GM19238 (cell line): Measurements from ENCODE around the gene COL3A1.

ENCODE experiments used
- DNase-seq: peaks from one replicate; pipeline ENCODE4 v3.0.0; 2011; ENCODE audit warnings: low spot score; ENCODE audit not compliant: insufficient read length

Gene COL3A1

GRCh38 chr2:189015359-189015758 is 41.2 kb downstream of the COL3A1 start:
- DNase-seq = no peak

GRCh38 chr2:189016311-189016861 is 42.2 kb downstream of the COL3A1 start:
- no peak for DNase-seq

DNA sequence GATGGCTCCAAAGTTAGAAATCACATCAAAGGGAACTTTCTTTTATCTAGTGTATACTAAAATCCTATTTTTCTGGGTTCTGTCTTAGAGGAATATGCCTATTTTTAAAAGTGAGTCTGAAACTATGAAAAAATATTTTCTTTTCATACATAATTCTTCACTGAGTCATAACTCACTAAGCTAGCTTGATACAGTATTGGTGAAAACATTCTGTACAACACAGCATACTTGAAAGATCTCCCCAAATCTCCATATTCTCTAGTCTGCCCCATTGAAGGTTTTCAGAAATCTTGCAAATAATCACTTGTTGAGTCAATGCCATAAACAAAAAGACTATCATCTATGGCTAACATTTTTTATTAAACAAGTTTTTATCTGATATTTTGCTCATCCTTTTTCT is 44.5 kb downstream of the COL3A1 start:
- no peak for DNase-seq

- no peak for DNase-seq
Measured at GRCh38 chr2:189020179-189020578, 46.0 kb downstream of the COL3A1 start.

DNA sequence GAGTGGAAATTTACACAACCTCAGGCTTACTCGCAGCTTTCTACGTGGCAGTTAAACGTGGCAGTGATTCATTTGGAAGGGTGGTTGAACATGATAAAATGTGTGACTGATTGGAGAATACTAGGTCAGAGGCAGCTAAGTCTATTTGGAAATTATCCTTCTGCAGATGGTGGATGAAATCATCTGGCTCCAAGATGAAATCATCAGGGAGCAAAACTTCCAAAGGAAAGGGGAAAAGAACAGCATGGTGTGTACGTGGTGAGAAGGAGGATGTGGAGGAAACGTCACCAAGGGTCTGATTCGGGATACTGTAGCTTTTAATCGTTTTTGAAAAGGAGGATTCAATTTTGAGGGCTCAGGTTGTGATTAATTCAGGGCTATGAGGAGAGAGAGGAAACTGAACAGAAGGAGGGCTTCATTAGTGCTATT is 47.9 kb downstream of the COL3A1 start:
- no peak for DNase-seq

DNA sequence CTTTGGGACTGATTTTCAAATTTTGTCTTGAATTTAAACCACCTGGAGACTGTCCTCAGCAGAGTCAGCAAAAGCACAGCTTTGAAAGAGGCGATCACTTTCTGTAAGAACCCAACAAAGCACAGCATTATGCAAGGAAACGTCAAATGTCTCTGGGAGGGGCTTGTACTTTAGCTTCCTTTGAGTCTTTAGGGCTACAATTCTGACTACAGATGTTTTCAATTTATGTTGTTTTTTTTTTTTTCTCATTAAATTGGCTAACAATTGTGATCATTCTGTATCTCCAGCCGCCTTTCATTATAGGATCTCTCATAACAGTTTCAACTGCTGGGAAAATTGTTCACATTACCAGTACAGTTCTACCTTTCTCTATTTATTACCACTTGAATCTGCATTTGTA is 48.3 kb downstream of the COL3A1 start:
- DNase-seq = no peak

DNA sequence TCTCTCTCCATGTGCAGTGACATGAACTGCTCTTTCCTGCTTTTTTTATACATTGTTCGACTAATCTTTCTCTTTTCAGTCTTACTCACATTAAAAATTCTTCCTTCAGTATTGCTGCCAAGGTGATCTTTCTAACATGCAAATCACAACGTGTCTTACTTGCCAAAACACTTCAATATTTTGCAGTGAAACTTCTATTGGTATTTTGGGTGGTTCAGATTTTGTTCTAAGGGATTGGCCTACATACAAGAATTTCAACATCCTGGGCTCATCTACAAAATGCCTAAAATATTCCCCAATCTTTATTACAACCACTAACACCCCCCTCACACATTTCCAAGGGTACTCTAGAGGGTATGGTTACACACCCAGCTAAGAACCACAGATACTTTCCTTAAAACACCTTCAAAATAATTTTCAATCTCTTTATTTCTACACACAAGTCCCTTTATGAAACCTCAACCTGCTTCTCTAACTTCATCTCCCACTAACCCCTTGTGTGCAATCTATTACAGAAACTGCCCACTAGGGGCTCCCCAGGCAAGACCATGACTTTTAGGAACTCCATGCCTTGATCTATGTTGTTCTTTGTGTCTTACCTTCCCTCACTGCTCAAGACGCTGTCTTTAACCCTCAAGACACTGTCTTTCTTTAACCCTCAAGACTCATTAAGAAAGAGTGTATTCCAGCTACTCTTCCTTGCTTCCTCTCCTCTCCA is 50.9 kb downstream of the COL3A1 start:
- DNase-seq = no peak

DNA sequence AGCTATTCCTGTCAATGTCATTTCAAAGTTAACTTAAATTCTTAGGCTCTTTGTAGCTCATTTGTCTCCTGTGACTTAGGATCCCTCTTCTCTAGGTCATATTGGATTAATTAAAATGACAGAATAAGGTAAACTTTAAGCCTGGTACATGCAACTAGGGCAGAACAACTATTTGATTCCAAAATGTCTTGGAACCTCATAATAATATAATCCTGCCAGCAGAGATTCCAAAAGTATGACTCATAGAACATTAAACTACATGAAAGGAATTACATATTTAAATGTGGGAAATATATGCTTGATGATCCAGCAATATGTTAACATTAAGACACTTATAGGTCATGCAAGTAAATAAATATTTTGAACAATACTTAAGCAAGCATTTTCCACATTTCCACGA is 63.3 kb downstream of the COL3A1 start:
- DNase-seq = no peak

DNA sequence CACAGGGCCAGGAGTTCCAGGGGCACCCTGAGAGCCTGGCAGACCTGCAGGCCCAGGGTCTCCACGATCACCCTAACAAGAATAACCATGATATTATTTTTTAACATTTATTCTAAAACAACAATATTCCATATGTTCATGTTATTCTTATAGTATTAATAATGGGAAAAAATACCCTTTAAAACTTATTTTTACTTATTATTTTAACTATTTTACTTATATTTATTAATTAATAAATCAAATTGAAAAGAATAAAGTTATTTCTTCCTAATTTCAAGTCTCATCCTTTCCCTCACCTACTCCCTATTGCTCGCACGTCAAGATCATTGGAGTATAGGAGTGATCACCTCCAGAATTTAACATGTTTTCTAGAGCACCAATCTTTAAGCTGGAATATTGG is 71.7 kb downstream of the COL3A1 start:
- DNase-seq = no peak

DNA sequence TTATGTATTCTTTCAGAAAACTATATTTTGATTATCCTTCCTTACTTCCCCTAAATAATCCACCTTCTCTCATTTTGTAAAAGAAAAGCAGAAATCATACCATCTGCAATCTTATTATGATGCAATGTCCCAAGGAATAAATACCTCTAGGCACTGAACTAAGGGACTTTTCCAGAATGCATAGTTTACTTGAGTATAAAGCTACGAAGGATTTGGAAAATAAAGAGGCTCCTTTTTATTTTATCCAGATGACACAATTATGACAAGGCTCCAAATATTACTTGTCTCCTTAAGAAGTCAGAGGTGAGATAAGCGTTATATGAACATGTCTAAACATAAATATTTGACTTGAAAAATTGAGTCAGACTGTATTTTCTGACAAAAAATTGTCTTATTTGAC is 72.1 kb downstream of the COL3A1 start:
- no peak for DNase-seq

DNA sequence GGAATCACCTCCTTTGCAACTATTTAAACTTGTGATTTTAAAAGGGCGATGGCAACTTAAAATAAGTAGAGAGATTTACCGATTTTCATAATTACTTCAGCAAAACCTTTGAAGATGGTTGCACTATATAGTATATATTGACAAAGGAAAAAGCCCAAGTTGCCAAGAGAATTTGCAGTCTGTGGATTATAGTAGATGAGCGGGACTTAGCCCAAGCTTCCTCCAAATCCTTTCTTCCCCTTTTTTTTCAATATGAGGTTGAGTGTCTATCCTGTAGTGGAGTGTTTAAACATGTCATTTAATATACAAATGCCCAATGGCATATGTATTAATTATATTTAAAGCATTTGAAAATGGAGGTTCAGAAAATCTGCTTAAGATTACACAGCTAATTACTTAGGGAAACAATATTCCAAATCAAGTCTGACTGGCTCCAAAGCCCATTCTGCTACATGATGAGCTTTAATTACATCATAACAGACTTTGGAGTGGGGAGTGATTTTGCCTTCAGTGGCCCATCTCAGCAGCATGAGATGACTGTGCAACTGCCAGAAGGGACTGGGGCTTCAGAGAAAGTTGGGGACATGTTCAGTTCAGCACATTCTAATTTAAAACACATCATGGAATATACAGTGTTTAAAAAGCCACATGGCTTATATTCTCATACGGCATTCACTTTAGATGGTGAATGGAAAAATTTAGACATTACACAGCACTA is 73.2 kb downstream of the COL3A1 start:
- DNase-seq = no peak

DNA sequence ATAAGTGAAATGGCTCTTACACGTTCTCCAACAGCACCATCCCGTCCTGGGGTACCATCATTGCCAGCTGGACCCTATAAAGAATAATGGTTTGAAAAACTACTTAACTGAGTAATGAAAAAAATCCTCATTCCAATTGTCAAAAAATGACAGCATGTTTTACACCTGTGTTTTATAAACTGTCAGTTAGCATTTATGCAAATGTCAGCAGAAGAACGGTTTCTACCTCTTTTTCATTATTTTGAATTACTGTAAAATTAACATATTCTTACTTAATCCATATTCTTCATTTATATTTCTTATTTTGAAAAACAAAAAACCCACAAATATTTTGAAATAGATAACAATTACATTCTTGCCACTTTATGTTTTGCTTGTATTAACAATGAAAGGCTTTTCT is 74.0 kb downstream of the COL3A1 start:
- no peak for DNase-seq

GRCh38 chr2:189049709-189050164 is 75.6 kb downstream of the COL3A1 start:
- no peak for DNase-seq

DNA sequence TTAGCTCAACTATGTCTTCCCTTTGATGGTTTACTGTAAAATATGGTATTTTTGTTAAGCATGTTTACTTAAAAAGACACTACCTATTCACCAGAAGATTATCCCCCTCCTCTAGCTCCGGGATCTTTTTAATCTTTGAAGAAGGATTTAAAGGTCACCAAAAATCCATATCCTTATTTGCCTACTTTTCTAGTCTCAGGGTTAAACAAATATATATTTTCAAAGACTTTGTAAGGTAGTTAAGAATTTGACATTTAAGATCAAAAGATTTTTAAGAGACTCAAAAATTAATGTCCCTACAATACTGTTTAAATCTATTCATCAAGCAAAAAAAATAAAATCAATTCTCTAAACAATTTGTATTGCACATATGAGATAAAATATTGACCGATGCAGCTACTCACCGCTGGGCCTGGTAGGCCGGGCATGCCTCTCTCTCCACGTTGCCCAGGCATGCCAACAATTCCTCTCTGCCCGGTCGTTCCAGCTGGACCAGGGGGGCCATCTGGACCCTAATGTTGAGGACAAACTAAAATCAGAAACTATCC is 76.1 kb downstream of the COL3A1 start:
- DNase-seq = no peak

- DNase-seq = no peak
Measured at GRCh38 chr2:189056200-189057106, 82.3 kb downstream of the COL3A1 start.

DNA sequence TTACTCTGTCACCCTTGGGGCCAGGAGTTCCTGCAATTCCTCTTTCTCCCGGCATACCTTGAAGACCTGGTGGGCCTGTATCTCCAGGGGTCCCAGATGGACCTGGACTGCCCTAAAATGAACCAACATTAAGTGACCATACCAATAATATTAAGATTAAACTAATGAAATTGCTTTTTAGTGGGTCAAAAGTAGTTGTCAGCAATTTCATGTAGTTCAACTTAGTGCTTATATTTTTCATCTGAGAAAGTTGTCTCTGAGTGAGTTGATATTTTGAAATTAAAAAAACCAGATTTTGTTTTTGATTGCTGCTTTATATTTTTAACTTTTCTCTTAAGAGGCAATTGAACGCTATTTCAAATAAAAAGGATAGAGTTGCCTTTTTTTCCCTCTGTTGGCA is 83.1 kb downstream of the COL3A1 start:
- no peak for DNase-seq

- no peak for DNase-seq
Measured at GRCh38 chr2:189060096-189060642, 86.0 kb downstream of the COL3A1 start.
